GM19324 (cell line): ENCODE measurements around the gene PRMT3.
"Not testable (repeated sequence)": the region's sequence is repeated elsewhere in the genome, so short reads cannot be mapped to it uniquely, and the experiment has no call there.

Source experiments
- ATAC-seq: cut with Tn5 transposase; IDR thresholded peaks from one replicate; pipeline ENCODE4 v1.9.1; 2021; ENCODE audit warnings: mild to moderate bottlenecking, moderate library complexity; ENCODE audit not compliant: unreplicated experiment, low FRiP score

The PRMT3 gene

GRCh38 chr11:20453657-20454316, 66.3 kb downstream of the PRMT3 start:
- no peak for ATAC-seq

- ATAC-seq: no peak
Measured at GRCh38 chr11:20457001-20457799, 69.7 kb downstream of the PRMT3 start.

GRCh38 chr11:20457934-20458680, 70.6 kb downstream of the PRMT3 start:
- no peak for ATAC-seq

GRCh38 chr11:20458905-20459632, 71.6 kb downstream of the PRMT3 start:
- ATAC-seq: no peak

- ATAC-seq: no peak
Measured at GRCh38 chr11:20459865-20460264, 72.3 kb downstream of the PRMT3 start.

GRCh38 chr11:20464518-20464917, 77.0 kb downstream of the PRMT3 start:
- ATAC-seq: no peak

- ATAC-seq: no peak
Measured at GRCh38 chr11:20467487-20468185, 80.1 kb downstream of the PRMT3 start.

- ATAC-seq: no peak
Measured at GRCh38 chr11:20470348-20470747, 82.8 kb downstream of the PRMT3 start.

- not testable (repeated sequence) for ATAC-seq
Measured at GRCh38 chr11:20471929-20472328, 84.4 kb downstream of the PRMT3 start.

- no peak for ATAC-seq
Measured at GRCh38 chr11:20474176-20474881, 86.8 kb downstream of the PRMT3 start.

- ATAC-seq: no peak
Measured at GRCh38 chr11:20474882-20475517, 87.5 kb downstream of the PRMT3 start.

GRCh38 chr11:20477418-20478090, 90.0 kb downstream of the PRMT3 start:
- no peak for ATAC-seq

- no peak for ATAC-seq
Measured at GRCh38 chr11:20479513-20479912, 92.0 kb downstream of the PRMT3 start.

GRCh38 chr11:20483931-20484330, 96.4 kb downstream of the PRMT3 start:
- ATAC-seq: no peak

- not testable (repeated sequence) for ATAC-seq
Measured at GRCh38 chr11:20484416-20484815, 96.9 kb downstream of the PRMT3 start.

GRCh38 chr11:20488352-20488751, 100.8 kb downstream of the PRMT3 start:
- no peak for ATAC-seq

GRCh38 chr11:20489948-20490347, 102.4 kb downstream of the PRMT3 start:
- peak; percentile 45 for ATAC-seq

GRCh38 chr11:20493340-20493739, 105.8 kb downstream of the PRMT3 start:
- no peak for ATAC-seq
